ENCODE measurements around the gene SPOCD1.

SPOCD1 gene

GRCh38 chr1:31765041-31765467 is 50.8 kb downstream of the SPOCD1 start:
- Histone ChIP-seq H3K27ac (ENCODE audit: low read depth, low read length) (no peak overlapping the region), H3K36me3 (ENCODE audit: insufficient read depth, low read length) (no peaks in the 10 kb centered on the region), H3K4me1 (ENCODE audit: insufficient read depth, low read length) (peaks cover 24% of the 10 kb centered on the region), H3K27me3 (ENCODE audit: control insufficient read depth in 1 of 2, insufficient read depth in 2 of 2, low read length in 2 of 2) (peaks cover 4 to 32% of the 10 kb centered on the region in 2 donors), H3K9me3 (ENCODE audit: low read length) (no peaks in the 10 kb centered on the region), H3K9ac (ENCODE audit: low read length) (no peak overlapping the region), H3K4me3 (ENCODE audit: low read depth in 1 of 2, low read length in 2 of 2) (peak overlapping the region in 1 of 2 donors; percentile 47)

- peaks cover 25% of the 10 kb centered on the region for H3K4me1 ChIP-seq (ENCODE audit: insufficient read depth, low read length)
- H3K36me3 ChIP-seq (ENCODE audit: insufficient read depth, low read length): no peaks in the 10 kb centered on the region
- H3K27me3 ChIP-seq (ENCODE audit: control insufficient read depth in 1 of 2, insufficient read depth in 2 of 2, low read length in 2 of 2): peaks cover 4 to 35% of the 10 kb centered on the region in 2 donors
- H3K9me3 ChIP-seq (ENCODE audit: low read length): no peaks in the 10 kb centered on the region
- H3K4me3 ChIP-seq (ENCODE audit: low read depth in 1 of 2, low read length in 2 of 2): peak within 1 kb of the TSS; percentile 63 to 64
- no peak within 1 kb of the TSS for H3K9ac ChIP-seq (ENCODE audit: low read length)
- H3K27ac ChIP-seq (ENCODE audit: low read depth, low read length): no peak within 1 kb of the TSS
Measured at GRCh38 chr1:31764312-31765040, 51.3 kb downstream of the SPOCD1 start, which contains the start of gene ADGRB2. ADGRB2 (minus strand) TSS chr1:31764340; CDS start chr1:31757221, 7,119 bp downstream.

GRCh38 chr1:31763671-31764311 is 52.0 kb downstream of the SPOCD1 start:
- no peaks in the 10 kb centered on the region for H3K36me3 ChIP-seq (ENCODE audit: insufficient read depth, low read length)
- no peak overlapping the region for H3K9ac ChIP-seq (ENCODE audit: low read length)
- H3K4me1 ChIP-seq (ENCODE audit: insufficient read depth, low read length): peaks cover 25% of the 10 kb centered on the region
- peaks cover 4 to 35% of the 10 kb centered on the region in 2 donors for H3K27me3 ChIP-seq (ENCODE audit: control insufficient read depth in 1 of 2, insufficient read depth in 2 of 2, low read length in 2 of 2)
- no peak overlapping the region for H3K27ac ChIP-seq (ENCODE audit: low read depth, low read length)
- H3K4me3 ChIP-seq (ENCODE audit: low read depth in 1 of 2, low read length in 2 of 2): peak overlapping the region; percentile 63 to 64
- no peaks in the 10 kb centered on the region for H3K9me3 ChIP-seq (ENCODE audit: low read length)

- Histone ChIP-seq H3K27me3 (ENCODE audit: control insufficient read depth in 1 of 2, insufficient read depth in 2 of 2, low read length in 2 of 2) (peaks cover 4 to 35% of the 10 kb centered on the region in 2 donors), H3K9me3 (ENCODE audit: low read length) (no peaks in the 10 kb centered on the region), H3K27ac (ENCODE audit: low read depth, low read length) (no peak overlapping the region), H3K36me3 (ENCODE audit: insufficient read depth, low read length) (no peaks in the 10 kb centered on the region), H3K4me1 (ENCODE audit: insufficient read depth, low read length) (peaks cover 25% of the 10 kb centered on the region), H3K9ac (ENCODE audit: low read length) (no peak overlapping the region), H3K4me3 (ENCODE audit: low read depth in 1 of 2, low read length in 2 of 2) (peak overlapping the region; percentile 63 to 64)
Measured at GRCh38 chr1:31762726-31763670, 52.8 kb downstream of the SPOCD1 start.

- Histone ChIP-seq H3K9me3 (ENCODE audit: low read length) (no peaks in the 10 kb centered on the region), H3K9ac (ENCODE audit: low read length) (no peak overlapping the region), H3K27ac (ENCODE audit: low read depth, low read length) (no peak overlapping the region), H3K4me3 (ENCODE audit: low read depth in 1 of 2, low read length in 2 of 2) (peak overlapping the region; percentile 63 to 64), H3K36me3 (ENCODE audit: insufficient read depth, low read length) (no peaks in the 10 kb centered on the region), H3K27me3 (ENCODE audit: control insufficient read depth in 1 of 2, insufficient read depth in 2 of 2, low read length in 2 of 2) (peaks cover 4 to 35% of the 10 kb centered on the region in 2 donors), H3K4me1 (ENCODE audit: insufficient read depth, low read length) (peaks cover 25% of the 10 kb centered on the region)
Measured at GRCh38 chr1:31762323-31762722, 53.5 kb downstream of the SPOCD1 start.

- Histone ChIP-seq H3K9me3 (ENCODE audit: low read length) (no peaks in the 10 kb centered on the region), H3K36me3 (ENCODE audit: insufficient read depth, low read length) (no peaks in the 10 kb centered on the region), H3K4me1 (ENCODE audit: insufficient read depth, low read length) (peaks cover 25% of the 10 kb centered on the region), H3K9ac (ENCODE audit: low read length) (no peak overlapping the region), H3K27me3 (ENCODE audit: control insufficient read depth in 1 of 2, insufficient read depth in 2 of 2, low read length in 2 of 2) (peaks cover 4 to 35% of the 10 kb centered on the region in 2 donors), H3K4me3 (ENCODE audit: low read depth in 1 of 2, low read length in 2 of 2) (no peak overlapping the region), H3K27ac (ENCODE audit: low read depth, low read length) (no peak overlapping the region)
Measured at GRCh38 chr1:31761883-31762282, 53.9 kb downstream of the SPOCD1 start.

GRCh38 chr1:31760471-31761470 is 55.1 kb downstream of the SPOCD1 start:
- no peaks in the 10 kb centered on the region for H3K9me3 ChIP-seq (ENCODE audit: low read length)
- no peak overlapping the region for H3K9ac ChIP-seq (ENCODE audit: low read length)
- H3K4me3 ChIP-seq (ENCODE audit: low read depth in 1 of 2, low read length in 2 of 2): peak overlapping the region; percentile 37 to 65
- H3K4me1 ChIP-seq (ENCODE audit: insufficient read depth, low read length): peaks cover 25% of the 10 kb centered on the region
- peak overlapping the region; percentile 37 for H3K27ac ChIP-seq (ENCODE audit: low read depth, low read length)
- H3K36me3 ChIP-seq (ENCODE audit: insufficient read depth, low read length): no peaks in the 10 kb centered on the region
- H3K27me3 ChIP-seq (ENCODE audit: control insufficient read depth in 1 of 2, insufficient read depth in 2 of 2, low read length in 2 of 2): peaks cover 4 to 35% of the 10 kb centered on the region in 2 donors

GRCh38 chr1:31759298-31760023 is 56.4 kb downstream of the SPOCD1 start:
- peaks cover 4 to 35% of the 10 kb centered on the region in 2 donors for H3K27me3 ChIP-seq (ENCODE audit: control insufficient read depth in 1 of 2, insufficient read depth in 2 of 2, low read length in 2 of 2)
- no peaks in the 10 kb centered on the region for H3K9me3 ChIP-seq (ENCODE audit: low read length)
- H3K9ac ChIP-seq (ENCODE audit: low read length): no peak overlapping the region
- H3K4me1 ChIP-seq (ENCODE audit: insufficient read depth, low read length): peaks cover 19% of the 10 kb centered on the region
- no peak overlapping the region for H3K27ac ChIP-seq (ENCODE audit: low read depth, low read length)
- H3K4me3 ChIP-seq (ENCODE audit: low read depth in 1 of 2, low read length in 2 of 2): no peak overlapping the region
- H3K36me3 ChIP-seq (ENCODE audit: insufficient read depth, low read length): no peaks in the 10 kb centered on the region

GRCh38 chr1:31758823-31759222 is 57.0 kb downstream of the SPOCD1 start:
- Histone ChIP-seq H3K27me3 (ENCODE audit: control insufficient read depth in 1 of 2, insufficient read depth in 2 of 2, low read length in 2 of 2) (peaks cover 4 to 35% of the 10 kb centered on the region in 2 donors), H3K4me3 (ENCODE audit: low read depth in 1 of 2, low read length in 2 of 2) (no peak overlapping the region), H3K27ac (ENCODE audit: low read depth, low read length) (no peak overlapping the region), H3K4me1 (ENCODE audit: insufficient read depth, low read length) (peaks cover 18% of the 10 kb centered on the region), H3K36me3 (ENCODE audit: insufficient read depth, low read length) (no peaks in the 10 kb centered on the region), H3K9me3 (ENCODE audit: low read length) (no peaks in the 10 kb centered on the region), H3K9ac (ENCODE audit: low read length) (no peak overlapping the region)

GRCh38 chr1:31757989-31758388 is 57.8 kb downstream of the SPOCD1 start:
- peaks cover 14% of the 10 kb centered on the region for H3K4me1 ChIP-seq (ENCODE audit: insufficient read depth, low read length)
- H3K9me3 ChIP-seq (ENCODE audit: low read length): no peaks in the 10 kb centered on the region
- H3K4me3 ChIP-seq (ENCODE audit: low read depth in 1 of 2, low read length in 2 of 2): no peak overlapping the region
- H3K27me3 ChIP-seq (ENCODE audit: control insufficient read depth in 1 of 2, insufficient read depth in 2 of 2, low read length in 2 of 2): peaks cover 4 to 30% of the 10 kb centered on the region in 2 donors
- no peak overlapping the region for H3K27ac ChIP-seq (ENCODE audit: low read depth, low read length)
- H3K36me3 ChIP-seq (ENCODE audit: insufficient read depth, low read length): no peaks in the 10 kb centered on the region
- H3K9ac ChIP-seq (ENCODE audit: low read length): no peak overlapping the region

Measured in muscle layer of colon (tissue), 2 donors.